K562 (cell line): ENCODE measurements around the gene PACS1. TPM values are rescaled to one million over a fixed set of nuclear protein-coding genes. Genes with fewer than 3 reads are reported as not detected.
A peak's percentile ranks its signal among the peaks of the same experiment; 100 is the strongest.

Source experiments
- ARID3B ChIP-seq: fragments of 250-450 bp; sonication (Bioruptor Pico); IDR thresholded peaks from 2 replicates; pipeline ENCODE4 v1.4.0; 2020; ENCODE audit warnings: borderline replicate concordance
- CTBP1 ChIP-seq: fragments of 450-650 bp; IDR thresholded peaks from 2 replicates; pipeline ENCODE4 v1.6.1; 2016; ENCODE audit warnings: borderline replicate concordance
- DACH1 ChIP-seq: fragments of 450-650 bp; IDR thresholded peaks from 2 replicates; pipeline ENCODE4 v1.6.1; 2018; ENCODE audit not compliant: partially characterized antibody
- GABPB1 ChIP-seq: sonication (generic); formaldehyde crosslinking; IDR thresholded peaks from 2 replicates; pipeline ENCODE4 v1.8.0; 2022; ENCODE audit warnings: mild to moderate bottlenecking, missing genetic modification reagents
- HDAC3 ChIP-seq: fragments of 450-650 bp; IDR thresholded peaks from 2 replicates; pipeline ENCODE4 v1.6.1; 2018; ENCODE audit warnings: borderline replicate concordance, mild to moderate bottlenecking, moderate library complexity; ENCODE audit not compliant: partially characterized antibody
- JUND ChIP-seq, 2 experiments: IDR thresholded peaks; 2 replicates in 1 of 2; 3 replicates in 1 of 2; pipeline ENCODE4 v1.6.1; 2011; ENCODE audit warnings: borderline replicate concordance in 2 of 2, low read depth in 2 of 2, low read length in 2 of 2, improper control_type of control experiment in 1 of 2, missing biosample characterization in 1 of 2, missing genetic modification characterization in 1 of 2, missing genetic modification reagents in 1 of 2
- MAZ ChIP-seq, 2 experiments: fragments of 450-650 bp in 1 of 2; sonication (generic) in 1 of 2; formaldehyde crosslinking; IDR thresholded peaks in 1 of 2; conservative IDR thresholded peaks in 1 of 2; 2 replicates each; pipeline versions ENCODE4 v1.4.0 to v1.5.0; 2020; ENCODE audit warnings: mild to moderate bottlenecking in 1 of 2, missing genetic modification reagents in 1 of 2
- MCM3 ChIP-seq: fragments of 450-650 bp; IDR thresholded peaks from 2 replicates; pipeline ENCODE4 v1.6.1; 2016
- NEUROD1 ChIP-seq: fragments of 150-350 bp; IDR thresholded peaks from 2 replicates; pipeline ENCODE4 v1.6.1; 2014; ENCODE audit warnings: borderline replicate concordance, low read length, low read depth; ENCODE audit not compliant: partially characterized antibody
- RCOR1 ChIP-seq, 2 experiments: IDR thresholded peaks; 2 replicates each; pipeline ENCODE4 v1.6.1; 2012; ENCODE audit warnings: low read depth in 2 of 2, low read length in 2 of 2, borderline replicate concordance in 1 of 2, improper control_type of control experiment in 1 of 2
- SRF ChIP-seq, 2 experiments: fragments of 250-450, 450-650 bp in 1 of 2; sonication (Bioruptor Pico) in 1 of 2; sonication (generic) in 1 of 2; formaldehyde crosslinking; IDR thresholded peaks; 2 replicates each; pipeline versions ENCODE4 v1.5.0 to v1.5.1; 2020 to 2022; ENCODE audit warnings: mild to moderate bottlenecking in 1 of 2, missing genetic modification reagents in 1 of 2
- TFAP4 ChIP-seq: sonication (generic); formaldehyde crosslinking; IDR thresholded peaks from 2 replicates; pipeline ENCODE4 v1.8.0; 2022; ENCODE audit warnings: missing genetic modification reagents, mild to moderate bottlenecking, moderate library complexity, borderline replicate concordance
- VEZF1 ChIP-seq: fragments of 200-800 bp; sonication (Bioruptor generic); IDR thresholded peaks from 2 replicates; pipeline ENCODE4 v1.6.1; 2017; ENCODE audit warnings: missing genetic modification characterization, missing compliant biosample characterization
- YY1 ChIP-seq, 3 experiments: IDR thresholded peaks; 2 replicates each; pipeline ENCODE4 v1.6.1; 2011; ENCODE audit warnings: low read length in 2 of 3, mild to moderate bottlenecking in 2 of 3, moderate library complexity in 2 of 3, borderline replicate concordance in 1 of 3, control low read depth in 1 of 3, low read depth in 1 of 3; ENCODE audit not compliant: insufficient read depth in 3 of 3, insufficient replicate concordance in 2 of 3, control insufficient read depth in 1 of 3, insufficient read length in 1 of 3; ENCODE audit errors: extremely low read depth in 1 of 3
- ZBTB43 ChIP-seq: sonication (generic); formaldehyde crosslinking; IDR thresholded peaks from 2 replicates; pipeline ENCODE4 v1.8.0; 2023; ENCODE audit warnings: mild to moderate bottlenecking, missing genetic modification reagents
- ZBTB7A ChIP-seq: IDR thresholded peaks from 2 replicates; pipeline ENCODE4 v1.6.1; 2011; ENCODE audit warnings: low read depth, mild to moderate bottlenecking, low read length, moderate library complexity, borderline replicate concordance; ENCODE audit not compliant: control insufficient read depth
- ZFP91 ChIP-seq: sonication (generic); formaldehyde crosslinking; IDR thresholded peaks from 2 replicates; pipeline ENCODE4 v1.8.0; 2022; ENCODE audit warnings: mild to moderate bottlenecking, missing genetic modification reagents
- ZKSCAN1 ChIP-seq: fragments of 150-350 bp; IDR thresholded peaks from 2 replicates; pipeline ENCODE4 v1.6.1; 2016; ENCODE audit warnings: low read depth, low read length
- polyA plus RNA-seq, 8 experiments: library from polyadenylated mRNA; depleted of rRNA in 4 of 8; stranded (reverse) in 5 of 8; unstranded in 3 of 8; fragments of >200 nt; fragmentation: Nextera tagmentation in 2 of 8; fragmentation: Illumina TruSeq in 1 of 8; extraction: Ambion mirVana in 2 of 8; extraction: Trizol in 1 of 8; gene quantifications; 2 replicates each; pipeline versions ENCODE4 v1.2.1 to v1.2.3, GENCODE V29; 2011 to 2014; ENCODE audit warnings: inconsistent platforms in 1 of 8, missing spikeins in 1 of 8
- total RNA-seq, 7 experiments: library from RNA; depleted of rRNA in 6 of 7; stranded (reverse); fragments of >200 nt in 6 of 7; fragmentation: Illumina TruSeq in 2 of 7; extraction: Trizol in 2 of 7; gene quantifications; 2 replicates each; pipeline versions ENCODE4 v1.2.1 to v1.2.3, GENCODE V29; 2011 to 2021; ENCODE audit warnings: low replicate concordance in 1 of 7

The PACS1 gene
- total and polyA plus RNA-seq, 9 of the 15 experiments (the other 6 are each of a cell fraction or from before 2014, with no cell fraction given) = 0.34 to 28.1 (median 8.5) TPM

- TF ChIP-seq HDAC3 (no peak), CTBP1 (peak; percentile 73; the same call in 1 of the 2 replicates), YY1 (IDR thresholded peaks at IDR 0.05; ENCODE audit: borderline replicate concordance in 1 of 3, control insufficient read depth in 1 of 3, extremely low read depth in 1 of 3, insufficient read depth in 3 of 3, insufficient read length in 1 of 3, insufficient replicate concordance in 2 of 3, low read depth in 1 of 3, low read length in 2 of 3) (peak in 1 of 3 experiments; percentile 32), GABPB1 (CRISPR knock-in tag) (0 out of 2 replicates have a peak, but pooled peaks have one; percentile 22), DACH1 (peak; percentile 77), ZBTB7A (peak; percentile 76), JUND (IDR thresholded peaks at IDR 0.05; ENCODE audit: borderline replicate concordance, low read depth, low read length) (0 out of 2 replicates have a peak, but pooled peaks have one; percentile 39), JUND (tag; IDR thresholded peaks at IDR 0.05; ENCODE audit: borderline replicate concordance, low read depth, low read length) (no peak; the same call in 2 of the 3 replicates), MCM3 (no peak), ZFP91 (CRISPR knock-in tag) (no peak), MAZ (CRISPR knock-in tag; conservative IDR thresholded peaks at IDR 0.05 in 1 of 2, IDR thresholded peaks at IDR 0.05 in 1 of 2) (peak; percentile 68 to 96), ZBTB43 (CRISPR knock-in tag) (no peak), SRF (CRISPR knock-in tag; IDR thresholded peaks at IDR 0.05) (0 out of 4 replicates have a peak, but pooled peaks of 1 of the 2 experiments have one; percentile 65), ZKSCAN1 (peak; percentile 55; the same call in 1 of the 2 replicates), NEUROD1 (peak; percentile 21), TFAP4 (CRISPR knock-in tag) (peak; percentile 99), ARID3B (CRISPR knock-in tag) (no peak), VEZF1 (CRISPR knock-in tag) (peak; percentile 98), RCOR1 (IDR thresholded peaks at IDR 0.05; ENCODE audit: borderline replicate concordance in 1 of 2, low read depth in 2 of 2, low read length in 2 of 2) (peak in 1 of 2 experiments; percentile 64; a peak in 2 of 4 replicates)
Measured at GRCh38 chr11:66045177-66045639, 24.9 kb upstream of the PACS1 start (continued).
